Endothelial cell of umbilical vein (primary cell): ENCODE measurements around the gene TMEM135. TPM values are rescaled to one million over a fixed set of nuclear protein-coding genes. Genes with fewer than 3 reads are reported as not detected.

Source experiments
- BruUV-seq: library from RNA; stranded (reverse); fragments of 400-500 nt; replicated peaks from 2 replicates; lab custom pipeline; 2021; lab: Mats Ljungman, UMichigan
- CTCF ChIA-PET: fragments of 300-600, 350-600 bp; sonication (Branson Sonifier 250); formaldehyde crosslinking; loops from one replicate; lab custom pipeline; 2021; ENCODE audit warnings: antibody characterized with exemption, inconsistent platforms; lab: Charles Lee
- POLR2A ChIA-PET: fragments of 300-600, 350-600 bp; sonication (Branson Sonifier 250); formaldehyde crosslinking; loops from one replicate; lab custom pipeline; 2021; ENCODE audit warnings: antibody characterized with exemption, inconsistent platforms; lab: Charles Lee
- DNase-seq: peaks from one replicate; pipeline ENCODE4 v3.0.0-alpha.2; 2011; ENCODE audit warnings: low read depth, low spot score
- FAIRE-seq: peaks from 2 replicates; lab custom pipeline; 2011; peaks lifted over from hg19 to GRCh38; lab: Jason Lieb, UNC
- H2AFZ ChIP-seq: 2 replicates; pipeline ENCODE4 v1.6.0; 2012; ENCODE audit warnings: low read depth, low read length, control low read depth, inconsistent platforms
- H3K27ac ChIP-seq: 2 replicates; pipeline ENCODE4 v1.5.1; 2011; ENCODE audit warnings: low read depth, mild to moderate bottlenecking, control low read depth, low read length, moderate library complexity; ENCODE audit not compliant: insufficient read depth
- H3K27me3 ChIP-seq, 2 experiments: 2 replicates each; pipeline versions ENCODE4 v1.6.0 to v1.6.1; 2011; ENCODE audit warnings: low read length in 2 of 2, mixed read lengths in 1 of 2; ENCODE audit not compliant: control insufficient read depth in 2 of 2, insufficient read depth in 2 of 2
- H3K36me3 ChIP-seq, 2 experiments: 2 replicates in 1 of 2; 3 replicates in 1 of 2; pipeline ENCODE4 v1.5.1; 2011; ENCODE audit warnings: low read length in 2 of 2, mild to moderate bottlenecking in 1 of 2, moderate library complexity in 1 of 2; ENCODE audit not compliant: control insufficient read depth in 2 of 2, insufficient read depth in 2 of 2; ENCODE audit errors: extremely low read depth in 1 of 2
- H3K4me1 ChIP-seq: 3 replicates; pipeline ENCODE4 v1.5.1; 2011; ENCODE audit warnings: mild to moderate bottlenecking, low read length; ENCODE audit not compliant: control insufficient read depth, insufficient read depth; ENCODE audit errors: extremely low read depth
- H3K4me2 ChIP-seq: 2 replicates; pipeline ENCODE4 v1.6.1; 2011; ENCODE audit warnings: low read length, control low read depth, mixed read lengths; ENCODE audit not compliant: insufficient read depth
- H3K4me3 ChIP-seq, 3 experiments: fragments of 200-600 bp in 1 of 3; sonication (generic), shearing (Covaris generic) in 1 of 3; replicated peaks in 1 of 3; 2 replicates each; pipeline ENCODE4 v1.5.1; 2011 to 2016; ENCODE audit warnings: control low read depth in 3 of 3, low read length in 3 of 3, mild to moderate bottlenecking in 2 of 3, inconsistent platforms in 1 of 3, low read depth in 1 of 3, moderate library complexity in 1 of 3; ENCODE audit not compliant: insufficient read depth in 1 of 3
- H3K79me2 ChIP-seq: 2 replicates; pipeline ENCODE4 v1.6.0; 2012; ENCODE audit warnings: low read length, inconsistent platforms; ENCODE audit not compliant: control insufficient read depth, insufficient read depth
- H3K9ac ChIP-seq: replicated peaks from 2 replicates; pipeline ENCODE3; 2011; ENCODE audit warnings: low read length, control low read depth; ENCODE audit not compliant: insufficient read depth; ENCODE audit errors: extremely low read depth
- H3K9me1 ChIP-seq: replicated peaks from 3 replicates; pipeline ENCODE4 v1.6.0; 2011; ENCODE audit warnings: mild to moderate bottlenecking, low read length; ENCODE audit not compliant: control insufficient read depth, insufficient read depth; ENCODE audit errors: extremely low read depth
- H3K9me3 ChIP-seq: replicated peaks from 2 replicates; pipeline ENCODE4 v1.5.1; 2012; ENCODE audit warnings: low read length, inconsistent platforms; ENCODE audit not compliant: control insufficient read depth, insufficient read depth
- H4K20me1 ChIP-seq: replicated peaks from 2 replicates; pipeline ENCODE3; 2011; ENCODE audit warnings: mild to moderate bottlenecking, low read length; ENCODE audit not compliant: control insufficient read depth, insufficient read depth; ENCODE audit errors: extremely low read depth
- EZH2 ChIP-seq: IDR thresholded peaks from 2 replicates; pipeline ENCODE4 v1.6.1; 2012; ENCODE audit warnings: borderline replicate concordance, low read depth, mild to moderate bottlenecking, moderate library complexity, low read length, inconsistent platforms; ENCODE audit not compliant: severe bottlenecking
- FOS ChIP-seq: IDR thresholded peaks from 2 replicates; pipeline ENCODE4 v1.6.1; 2011; ENCODE audit warnings: mild to moderate bottlenecking, low read length, moderate library complexity, borderline replicate concordance; ENCODE audit not compliant: insufficient read depth
- GATA2 ChIP-seq: IDR thresholded peaks from 2 replicates; pipeline ENCODE4 v1.7.0; 2011; ENCODE audit warnings: low read depth, mild to moderate bottlenecking, moderate library complexity, mixed read lengths, low read length; ENCODE audit not compliant: insufficient read length, insufficient read depth
- JUN ChIP-seq: IDR thresholded peaks from 2 replicates; pipeline ENCODE4 v1.6.1; 2011; ENCODE audit warnings: borderline replicate concordance, low read depth; ENCODE audit not compliant: insufficient read length, insufficient read depth
- MYC ChIP-seq: IDR thresholded peaks from one replicate; pipeline ENCODE4 v1.6.1; 2011; ENCODE audit warnings: mild to moderate bottlenecking, low read depth, low read length
- POLR2A ChIP-seq: IDR thresholded peaks from 2 replicates; pipeline ENCODE4 v1.6.1; 2012; ENCODE audit warnings: low read depth, mild to moderate bottlenecking, control low read depth, low read length
- POLR2AphosphoS5 ChIP-seq: IDR thresholded peaks from 2 replicates; pipeline ENCODE4 v1.6.1; 2012; ENCODE audit warnings: low read depth, mild to moderate bottlenecking, control low read depth, low read length, moderate library complexity; ENCODE audit not compliant: insufficient read depth
- dilution Hi-C: fragments of 300-500 bp; cut with MboI; formaldehyde crosslinking; loops from one replicate; pipeline ENCODE4 v1.15.0; 2019; ENCODE audit warnings: low sequenced_read_pairs; ENCODE audit not compliant: extremely low pct_ligation_motif_present
- intact Hi-C: fragments of 100-400 bp; cut with micrococcal nuclease; formaldehyde crosslinking; loops from one replicate; pipeline ENCODE4 v1.10.0; 2022
- polyA plus RNA-seq, 4 experiments: library from polyadenylated mRNA; depleted of rRNA in 3 of 4; stranded (reverse) in 3 of 4; unstranded in 1 of 4; fragments of >200 nt; gene quantifications; 2 replicates each; pipeline versions ENCODE4 v1.2.1 to v1.2.3, GENCODE V29; 2011 to 2012; ENCODE audit warnings: missing spikeins in 1 of 4
- total RNA-seq: library from RNA; stranded (reverse); gene quantifications from 2 replicates; pipeline ENCODE4 v1.2.3, GENCODE V29; 2021
- TF ChIP-seq, protein P1 (sequence below), 2 donors: IDR thresholded peaks; 1 replicate in 1 of 2; 2 replicates in 1 of 2; pipeline ENCODE4 v1.5.1; 2011; ENCODE audit warnings: low read length in 2 of 2, mild to moderate bottlenecking in 2 of 2, moderate library complexity in 2 of 2, control low read depth in 1 of 2, inconsistent platforms in 1 of 2, low read depth in 1 of 2; ENCODE audit not compliant: insufficient read depth in 1 of 2; ENCODE audit errors: extremely low read depth in 1 of 2
- TF ChIP-seq, protein P2 (sequence below): IDR thresholded peaks from 2 replicates; pipeline ENCODE4 v1.6.1; 2011; ENCODE audit not compliant: insufficient read depth, insufficient read length

Gene TMEM135
- total and polyA plus RNA-seq, 2 donors (not counting 3 experiments of a cell fraction or from before 2014, with no cell fraction given): 12.3 to 33.2 TPM

GRCh38 chr11:87258171-87258833 lies 220.6 kb downstream of the TMEM135 start:
- Histone ChIP-seq H3K27me3 (no peaks in the 10 kb centered on the region), H3K9ac (no peak overlapping the region), H4K20me1 (no peaks in the 10 kb centered on the region), H3K9me1 (peaks cover 3% of the 10 kb centered on the region), H3K36me3 (no peaks in the 10 kb centered on the region), H2AFZ (no peak overlapping the region), H3K27ac (no peak overlapping the region), H3K4me3 (no peak overlapping the region), H3K79me2 (no peaks in the 10 kb centered on the region), H3K4me1 (peaks cover 19% of the 10 kb centered on the region), H3K4me2 (no peak overlapping the region), H3K9me3 (no peaks in the 10 kb centered on the region)
- TF ChIP-seq GATA2 (no peak), FOS (no peak), MYC (no peak), JUN (no peak), POLR2A (no peak), EZH2 (no peak), POLR2AphosphoS5 (no peak)
- TF ChIP-seq, protein P1, sequence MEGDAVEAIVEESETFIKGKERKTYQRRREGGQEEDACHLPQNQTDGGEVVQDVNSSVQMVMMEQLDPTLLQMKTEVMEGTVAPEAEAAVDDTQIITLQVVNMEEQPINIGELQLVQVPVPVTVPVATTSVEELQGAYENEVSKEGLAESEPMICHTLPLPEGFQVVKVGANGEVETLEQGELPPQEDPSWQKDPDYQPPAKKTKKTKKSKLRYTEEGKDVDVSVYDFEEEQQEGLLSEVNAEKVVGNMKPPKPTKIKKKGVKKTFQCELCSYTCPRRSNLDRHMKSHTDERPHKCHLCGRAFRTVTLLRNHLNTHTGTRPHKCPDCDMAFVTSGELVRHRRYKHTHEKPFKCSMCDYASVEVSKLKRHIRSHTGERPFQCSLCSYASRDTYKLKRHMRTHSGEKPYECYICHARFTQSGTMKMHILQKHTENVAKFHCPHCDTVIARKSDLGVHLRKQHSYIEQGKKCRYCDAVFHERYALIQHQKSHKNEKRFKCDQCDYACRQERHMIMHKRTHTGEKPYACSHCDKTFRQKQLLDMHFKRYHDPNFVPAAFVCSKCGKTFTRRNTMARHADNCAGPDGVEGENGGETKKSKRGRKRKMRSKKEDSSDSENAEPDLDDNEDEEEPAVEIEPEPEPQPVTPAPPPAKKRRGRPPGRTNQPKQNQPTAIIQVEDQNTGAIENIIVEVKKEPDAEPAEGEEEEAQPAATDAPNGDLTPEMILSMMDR (IDR thresholded peaks at IDR 0.05; ENCODE audit: extremely low read depth in 1 of 2, insufficient read depth in 1 of 2, low read depth in 1 of 2, low read length in 2 of 2): no peak
- TF ChIP-seq, protein P2, sequence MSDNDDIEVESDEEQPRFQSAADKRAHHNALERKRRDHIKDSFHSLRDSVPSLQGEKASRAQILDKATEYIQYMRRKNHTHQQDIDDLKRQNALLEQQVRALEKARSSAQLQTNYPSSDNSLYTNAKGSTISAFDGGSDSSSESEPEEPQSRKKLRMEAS: no peak
- DNase-seq (no peak), FAIRE-seq (no peak)
- ChIA-PET CTCF (interaction anchor here (0.6 to 1.2 kb wide), 4 partner anchors 8 to 76 kb away, joined by 3 to 4 read pairs (median 3); no protein-coding TSS in a partner anchor), POLR2A (interaction anchor here (0.8 kb wide), 1 partner anchor 38 kb away, joined by 3 read pairs; no protein-coding TSS in a partner anchor)
- dilution Hi-C loops: no loop called here
- intact Hi-C loops: no loop called here
- no TSS peak for BruUV-seq
